Body of pancreas (tissue), 4 donors: Measurements from ENCODE around the gene SNX11. TPM values are rescaled to one million over a fixed set of nuclear protein-coding genes. Genes with fewer than 3 reads are reported as not detected.

Source experiments
- ATAC-seq: fragments of 150-250 bp; one replicate; pipeline ENCODE4 v1.9.1; 2016
- DNase-seq, 4 donors: peaks; one replicate each; pipeline ENCODE4 v3.0.0-alpha.2; 2019
- H3K27ac ChIP-seq, 4 donors: fragments of 200-600 bp; sonication (generic); 1 replicate in 3 of 4; 2 replicates in 1 of 4; pipeline versions ENCODE4 v1.5.1 to v1.6.1; 2016 to 2019; ENCODE audit warnings: mild to moderate bottlenecking in 1 of 4, mixed read lengths in 1 of 4, moderate library complexity in 1 of 4
- H3K27me3 ChIP-seq, 2 donors: fragments of 200-600 bp; sonication (generic); one replicate each; pipeline ENCODE4 v1.6.0; 2016; ENCODE audit warnings: mild to moderate bottlenecking in 1 of 2
- H3K36me3 ChIP-seq, 2 donors: fragments of 200-600 bp; sonication (generic); replicated peaks in 1 of 2; 2 replicates each; pipeline ENCODE4 v1.5.1; 2016; ENCODE audit warnings: low read depth in 2 of 2; ENCODE audit not compliant: insufficient read depth in 1 of 2
- H3K4me1 ChIP-seq: fragments of 200-600 bp; sonication (generic); one replicate; pipeline ENCODE4 v1.6.0; 2016
- H3K4me3 ChIP-seq, 2 donors: fragments of 200-600 bp; sonication (generic); 1 replicate in 1 of 2; 2 replicates in 1 of 2; pipeline ENCODE4 v1.5.1; 2016 to 2019
- H3K9me3 ChIP-seq, 3 donors: fragments of 200-600 bp; sonication (generic); 1 replicate in 2 of 3; 2 replicates in 1 of 3; pipeline ENCODE4 v1.5.1; 2016
- POLR2A ChIP-seq, 3 donors: fragments of 450-650 bp; IDR thresholded peaks; one replicate each; pipeline ENCODE4 v1.6.1; 2016; ENCODE audit warnings: antibody characterized with exemption in 3 of 3, mild to moderate bottlenecking in 2 of 3
- WGBS, 2 donors: methylation state at CpG; one replicate each; pipeline ENCODE4 v1.1.5; 2017; 5-methylcytosine and 5-hydroxymethylcytosine counted together
- intact Hi-C: fragments of 100-400 bp; cut with DNase I; formaldehyde crosslinking; loops from one replicate; pipeline ENCODE4 v1.15.1; 2023
- total RNA-seq, 2 donors: library from RNA; depleted of rRNA; stranded (reverse); fragments of >200 nt; gene quantifications; one replicate each; pipeline ENCODE4 v1.1.0, GENCODE V29; 2016
- TF ChIP-seq, protein P1 (sequence below), 7 experiments: fragments of 450-650 bp in 4 of 7; fragments of 200-600 bp in 3 of 7; sonication (generic) in 3 of 7; IDR thresholded peaks; one replicate each; pipeline ENCODE4 v1.5.1; 2016 to 2019; ENCODE audit warnings: antibody characterized with exemption in 7 of 7

Gene SNX11
- total RNA-seq, 2 donors from 2014 or later, result 5.4 to 10.9 TPM

DNA sequence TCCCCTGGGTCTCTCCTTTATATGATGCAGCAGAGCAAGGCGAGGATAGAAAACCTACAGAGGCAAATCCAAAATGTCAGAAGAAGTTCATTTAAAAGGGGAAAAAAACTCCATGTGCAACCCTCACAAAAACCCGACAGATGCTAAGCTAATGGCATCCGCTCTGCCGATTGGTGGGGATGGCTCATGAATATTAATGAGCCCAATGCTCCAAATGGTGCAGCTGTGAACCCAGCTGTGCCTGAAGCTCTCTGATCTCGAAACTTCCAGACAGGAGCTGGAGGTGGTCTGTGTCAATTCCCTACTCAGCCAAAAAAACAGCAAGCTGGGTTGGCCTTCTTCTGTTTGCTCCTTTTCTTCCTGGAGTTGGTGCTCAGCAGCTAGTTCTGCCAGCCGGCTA, 15.5 kb downstream of the SNX11 start:
- no peak for ATAC-seq
- DNase-seq, result no peak
- intact Hi-C loops, result no loop called here
- Histone ChIP-seq H3K36me3 (peaks cover 0 to 24% of the 10 kb centered on the region in 2 donors), H3K27ac (no peak overlapping the region), H3K4me3 (no peak overlapping the region), H3K9me3 (no peaks in the 10 kb centered on the region), H3K4me1 (no peaks in the 10 kb centered on the region), H3K27me3 (no peaks in the 10 kb centered on the region)
- 90 to 91% methylated on average over 6 of the region's 6 CpGs for WGBS, 2 donors
- TF ChIP-seq, protein P1, sequence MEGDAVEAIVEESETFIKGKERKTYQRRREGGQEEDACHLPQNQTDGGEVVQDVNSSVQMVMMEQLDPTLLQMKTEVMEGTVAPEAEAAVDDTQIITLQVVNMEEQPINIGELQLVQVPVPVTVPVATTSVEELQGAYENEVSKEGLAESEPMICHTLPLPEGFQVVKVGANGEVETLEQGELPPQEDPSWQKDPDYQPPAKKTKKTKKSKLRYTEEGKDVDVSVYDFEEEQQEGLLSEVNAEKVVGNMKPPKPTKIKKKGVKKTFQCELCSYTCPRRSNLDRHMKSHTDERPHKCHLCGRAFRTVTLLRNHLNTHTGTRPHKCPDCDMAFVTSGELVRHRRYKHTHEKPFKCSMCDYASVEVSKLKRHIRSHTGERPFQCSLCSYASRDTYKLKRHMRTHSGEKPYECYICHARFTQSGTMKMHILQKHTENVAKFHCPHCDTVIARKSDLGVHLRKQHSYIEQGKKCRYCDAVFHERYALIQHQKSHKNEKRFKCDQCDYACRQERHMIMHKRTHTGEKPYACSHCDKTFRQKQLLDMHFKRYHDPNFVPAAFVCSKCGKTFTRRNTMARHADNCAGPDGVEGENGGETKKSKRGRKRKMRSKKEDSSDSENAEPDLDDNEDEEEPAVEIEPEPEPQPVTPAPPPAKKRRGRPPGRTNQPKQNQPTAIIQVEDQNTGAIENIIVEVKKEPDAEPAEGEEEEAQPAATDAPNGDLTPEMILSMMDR (IDR thresholded peaks at IDR 0.05), result no peak
- TF ChIP-seq POLR2A (IDR thresholded peaks at IDR 0.05), result no peak

DNA sequence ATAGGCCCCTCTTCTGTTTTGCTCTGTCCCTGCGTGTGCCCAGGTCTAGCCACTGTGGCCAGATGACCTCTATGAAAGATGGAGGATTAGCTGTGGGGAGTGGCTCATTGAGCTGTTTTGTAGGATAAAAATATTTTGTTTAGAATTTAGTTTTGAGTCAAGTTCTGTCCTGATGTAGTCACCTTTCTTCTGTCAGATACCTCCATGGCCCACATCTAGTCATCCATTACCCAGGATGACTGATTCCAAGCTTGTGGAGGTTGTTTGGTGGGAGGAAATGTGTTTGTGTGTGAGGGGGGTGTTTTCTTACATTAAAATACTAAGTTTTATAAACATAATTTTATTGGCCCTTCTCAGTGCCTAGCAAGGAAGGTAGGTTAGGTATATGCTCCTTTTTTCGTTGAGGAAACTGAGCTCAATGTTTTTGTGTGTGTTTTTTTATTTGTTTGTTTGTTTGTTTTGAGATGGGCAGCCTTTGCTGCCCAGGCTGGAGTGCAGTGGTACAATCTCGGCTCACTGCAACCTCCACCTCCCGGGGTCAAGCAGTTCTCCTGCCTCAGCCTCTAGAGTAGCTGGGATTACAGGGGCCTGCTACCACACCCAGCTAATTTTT, 16.3 kb downstream of the SNX11 start:
- Histone ChIP-seq H3K4me1 (no peaks in the 10 kb centered on the region), H3K27ac (no peak overlapping the region), H3K27me3 (no peaks in the 10 kb centered on the region), H3K36me3 (peaks cover 0 to 20% of the 10 kb centered on the region in 2 donors), H3K4me3 (no peak overlapping the region), H3K9me3 (no peaks in the 10 kb centered on the region)
- intact Hi-C loops, result no loop called here
- no peak for ATAC-seq
- TF ChIP-seq, protein P1 (IDR thresholded peaks at IDR 0.05), result no peak
- no peak for TF ChIP-seq POLR2A (IDR thresholded peaks at IDR 0.05)
- DNase-seq, result no peak
- 93 to 94% methylated on average over 4 of the region's 4 CpGs for WGBS, 2 donors

DNA sequence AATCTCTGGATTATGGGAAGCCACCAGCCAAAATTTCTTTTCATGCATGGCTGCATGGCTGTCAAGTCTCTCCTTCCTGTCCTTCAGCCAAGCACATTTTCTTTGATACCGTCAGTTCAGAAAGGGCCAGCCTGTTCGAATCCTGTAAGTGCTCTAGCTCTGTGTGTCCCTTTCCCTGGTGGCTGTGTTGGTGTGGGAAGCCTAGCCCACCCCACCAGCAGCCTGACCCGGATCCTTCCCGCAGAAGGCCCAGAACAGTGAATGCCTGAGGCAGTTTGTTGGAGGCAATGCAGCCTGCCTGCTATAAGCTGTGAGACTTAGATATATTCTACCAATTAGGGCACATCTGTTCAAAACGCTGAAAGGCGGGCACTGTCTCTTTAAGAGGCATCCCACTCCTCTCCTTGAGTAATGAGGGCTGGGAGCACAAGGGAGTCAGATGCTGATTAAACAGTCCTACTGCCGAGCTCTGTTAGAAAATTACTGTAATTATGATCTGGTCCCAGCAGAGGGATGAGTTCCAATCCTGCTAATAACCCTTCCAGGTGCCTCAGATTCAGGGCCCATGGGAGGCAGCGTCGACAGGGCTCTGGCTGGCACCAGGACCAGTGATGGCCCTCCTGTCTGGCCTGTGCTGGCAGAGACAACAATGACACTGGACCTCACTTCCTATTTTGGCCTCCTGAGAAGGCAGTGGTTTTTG, 18.4 kb downstream of the SNX11 start:
- intact Hi-C loops, result loop anchor here (5.0 kb wide), 1 partner anchor 99 kb away; no protein-coding TSS in a partner anchor
- TF ChIP-seq, protein P1 (IDR thresholded peaks at IDR 0.05), result no peak
- TF ChIP-seq POLR2A (IDR thresholded peaks at IDR 0.05), result no peak
- Histone ChIP-seq H3K4me1 (no peaks in the 10 kb centered on the region), H3K9me3 (no peaks in the 10 kb centered on the region), H3K4me3 (no peak overlapping the region), H3K27ac (no peak overlapping the region), H3K36me3 (peaks cover 0 to 16% of the 10 kb centered on the region in 2 donors), H3K27me3 (no peaks in the 10 kb centered on the region)
- ATAC-seq, result no peak
- WGBS, 2 donors, result 69 to 77% methylated on average over 7 to 9 of the region's 9 CpGs
- DNase-seq, result no peak

DNA sequence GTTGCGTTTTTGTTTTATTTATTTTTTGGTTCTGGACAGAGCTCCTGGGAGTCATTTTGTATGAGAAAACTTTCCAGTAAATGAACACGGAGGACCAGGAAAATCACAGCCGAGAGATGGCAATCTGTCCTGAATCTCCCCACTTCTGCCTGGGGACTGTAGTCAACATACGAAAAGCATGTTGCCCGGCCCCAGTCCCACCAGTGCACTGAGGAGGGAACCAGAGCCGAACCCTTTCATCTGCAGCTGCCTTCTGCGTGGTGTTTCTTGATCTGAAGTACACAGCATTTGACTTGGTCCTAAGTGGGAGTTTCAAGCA, 18.9 kb downstream of the SNX11 start:
- H3K27me3 ChIP-seq, result no peaks in the 10 kb centered on the region
- no peak overlapping the region for H3K27ac ChIP-seq
- intact Hi-C loops, result loop anchor here (5.0 kb wide), 1 partner anchor 99 kb away; no protein-coding TSS in a partner anchor
- H3K4me3 ChIP-seq, result no peak overlapping the region
- peaks cover 0 to 11% of the 10 kb centered on the region in 2 donors for H3K36me3 ChIP-seq
- H3K4me1 ChIP-seq, result no peaks in the 10 kb centered on the region
- TF ChIP-seq, protein P1 (IDR thresholded peaks at IDR 0.05), result no peak
- no peak for TF ChIP-seq POLR2A (IDR thresholded peaks at IDR 0.05)
- 73 to 91% methylated on average over 7 of the region's 7 CpGs for WGBS, 2 donors
- no peaks in the 10 kb centered on the region for H3K9me3 ChIP-seq
- DNase-seq (no peak), ATAC-seq (no peak)
